ENCODE data around the gene S100A6.
A peak's percentile ranks its signal among the peaks of the same experiment; 100 is the strongest.
"Not testable (repeated sequence)": the region's sequence is repeated elsewhere in the genome, so short reads cannot be mapped to it uniquely, and the experiment has no call there.

The S100A6 gene

GRCh38 chr1:153577138-153577537 lies 41.3 kb upstream of the S100A6 start:
- DNase-seq (ENCODE audit: low read depth in 2 of 2), result no peak
- H3K4me3 ChIP-seq (replicated peaks in 1 of 2; ENCODE audit: low read depth in 2 of 2, low read length in 2 of 2), result no peak overlapping the region
- TF ChIP-seq CTCF (IDR thresholded peaks at IDR 0.05; ENCODE audit: low read depth, low read length), result no peak

- not testable (repeated sequence) for H3K4me3 ChIP-seq (replicated peaks in 1 of 2; ENCODE audit: low read depth in 2 of 2, low read length in 2 of 2); DNase-seq (ENCODE audit: low read depth in 2 of 2)
These were observed 39.7 kb upstream of the S100A6 start for GRCh38 chr1:153575497-153575896.

GRCh38 chr1:153575081-153575491 lies 39.3 kb upstream of the S100A6 start:
- not testable (repeated sequence) for H3K4me3 ChIP-seq (replicated peaks in 1 of 2; ENCODE audit: low read depth in 2 of 2, low read length in 2 of 2); DNase-seq (ENCODE audit: low read depth in 2 of 2)

GRCh38 chr1:153573351-153573750 lies 37.6 kb upstream of the S100A6 start:
- no peak overlapping the region for H3K4me3 ChIP-seq (replicated peaks in 1 of 2; ENCODE audit: low read depth in 2 of 2, low read length in 2 of 2)
- no peak for TF ChIP-seq CTCF (IDR thresholded peaks at IDR 0.05; ENCODE audit: low read depth, low read length)
- DNase-seq (ENCODE audit: low read depth in 2 of 2), result peak in 1 of 2 donors; percentile 57

- H3K4me3 ChIP-seq (replicated peaks in 1 of 2; ENCODE audit: low read depth in 2 of 2, low read length in 2 of 2), result no peak overlapping the region
- TF ChIP-seq CTCF (IDR thresholded peaks at IDR 0.05; ENCODE audit: low read depth, low read length), result peak; percentile 94
- peak; percentile 86 to 89 for DNase-seq (ENCODE audit: low read depth in 2 of 2)
These were observed 36.8 kb upstream of the S100A6 start for GRCh38 chr1:153572569-153573015.

GRCh38 chr1:153571706-153572105 lies 35.9 kb upstream of the S100A6 start:
- DNase-seq (ENCODE audit: low read depth in 2 of 2), result no peak
- no peak for TF ChIP-seq CTCF (IDR thresholded peaks at IDR 0.05; ENCODE audit: low read depth, low read length)
- no peak overlapping the region for H3K4me3 ChIP-seq (replicated peaks in 1 of 2; ENCODE audit: low read depth in 2 of 2, low read length in 2 of 2)

- DNase-seq (ENCODE audit: low read depth in 2 of 2), result no peak
- H3K4me3 ChIP-seq (replicated peaks in 1 of 2; ENCODE audit: low read depth in 2 of 2, low read length in 2 of 2), result no peak overlapping the region
- TF ChIP-seq CTCF (IDR thresholded peaks at IDR 0.05; ENCODE audit: low read depth, low read length), result no peak
These were observed 35.1 kb upstream of the S100A6 start for GRCh38 chr1:153570874-153571273.

GRCh38 chr1:153569465-153569864 lies 33.7 kb upstream of the S100A6 start:
- no peak for TF ChIP-seq CTCF (IDR thresholded peaks at IDR 0.05; ENCODE audit: low read depth, low read length)
- no peak overlapping the region for H3K4me3 ChIP-seq (replicated peaks in 1 of 2; ENCODE audit: low read depth in 2 of 2, low read length in 2 of 2)
- DNase-seq (ENCODE audit: low read depth in 2 of 2), result no peak

Data from cardiac fibroblast (primary cell).